ENCODE data around the gene PRPF4.
A peak's percentile ranks its signal among the peaks of the same experiment; 100 is the strongest.
"Not testable (repeated sequence)": the region's sequence is repeated elsewhere in the genome, so short reads cannot be mapped to it uniquely, and the experiment has no call there.

PRPF4 gene

DNA sequence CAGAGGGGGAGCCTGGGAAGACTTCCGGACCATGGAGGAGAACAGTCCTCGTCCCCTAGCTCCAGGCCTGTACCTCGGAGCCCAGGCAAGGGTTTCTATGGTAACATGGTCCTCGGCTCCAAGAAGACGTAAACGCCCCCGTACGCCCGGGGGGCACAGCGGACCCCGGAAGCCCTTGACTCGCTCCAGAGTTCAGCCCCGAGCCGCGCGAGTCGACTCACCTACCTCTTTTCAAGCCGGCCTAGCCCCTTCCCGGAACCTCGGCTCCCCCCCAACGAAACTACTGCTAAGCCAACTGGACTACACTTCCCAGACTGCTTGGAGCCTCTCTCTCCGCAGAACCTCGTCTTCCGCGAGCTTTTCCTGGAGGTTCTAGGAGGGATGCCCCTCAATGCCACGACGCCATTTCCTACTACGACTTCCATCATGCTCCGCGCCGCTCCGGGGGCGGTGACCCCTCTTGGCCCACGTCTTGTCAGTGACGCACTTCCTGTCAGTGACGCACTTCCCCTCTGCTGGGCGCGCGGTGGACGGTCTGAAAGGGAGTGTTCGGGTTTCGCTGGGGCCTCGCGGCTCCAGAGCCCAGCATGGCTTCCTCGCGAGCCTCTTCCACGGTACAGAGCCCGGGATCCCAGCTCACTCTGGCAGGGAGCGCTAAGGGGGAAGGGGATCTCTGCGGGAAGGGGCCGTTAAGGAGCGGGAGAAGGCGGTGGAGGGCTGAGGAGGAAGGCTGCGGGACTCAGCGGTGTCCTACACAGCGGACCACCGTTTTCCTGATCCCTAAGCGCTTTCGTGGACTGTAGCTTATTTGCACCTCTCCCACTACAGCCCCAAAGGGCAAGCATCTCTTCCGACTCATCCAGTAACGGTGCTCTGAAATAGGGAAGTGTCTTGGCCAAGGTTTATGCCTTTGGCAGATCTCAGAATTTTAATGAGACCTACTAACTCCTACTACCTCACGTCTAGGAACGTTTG lies at the start of gene PRPF4, which contains the start of gene CDC26:
Gene PRPF4 (plus strand): TSS at position 502 of the 975 bp plus-strand sequence. CDS start 86 bp downstream, at position 588.
Gene CDC26 (minus strand): TSS at position 416 of the 975 bp plus-strand sequence. CDS start 3,065 bp downstream, outside the sequence.
- no peaks in the 10 kb centered on the region for H3K9me3 ChIP-seq
- peaks cover 29% of the 10 kb centered on the region for H3K4me1 ChIP-seq
- H3K9ac ChIP-seq = peak within 1 kb of the TSS; percentile 92
- H3K27me3 ChIP-seq = no peaks in the 10 kb centered on the region
- TF ChIP-seq Cebpa-rat (IDR thresholded peaks at IDR 0.05) = no peak
- peaks cover 68% of the 10 kb centered on the region for H3K36me3 ChIP-seq
- peak within 1 kb of the TSS; percentile 86 for H3K4me3 ChIP-seq
- H3K4me2 ChIP-seq = peak within 1 kb of the TSS; percentile 88
- peaks cover 30% of the 10 kb centered on the region for H4K20me1 ChIP-seq
- H3K27ac ChIP-seq = peak within 1 kb of the TSS; percentile 92

DNA sequence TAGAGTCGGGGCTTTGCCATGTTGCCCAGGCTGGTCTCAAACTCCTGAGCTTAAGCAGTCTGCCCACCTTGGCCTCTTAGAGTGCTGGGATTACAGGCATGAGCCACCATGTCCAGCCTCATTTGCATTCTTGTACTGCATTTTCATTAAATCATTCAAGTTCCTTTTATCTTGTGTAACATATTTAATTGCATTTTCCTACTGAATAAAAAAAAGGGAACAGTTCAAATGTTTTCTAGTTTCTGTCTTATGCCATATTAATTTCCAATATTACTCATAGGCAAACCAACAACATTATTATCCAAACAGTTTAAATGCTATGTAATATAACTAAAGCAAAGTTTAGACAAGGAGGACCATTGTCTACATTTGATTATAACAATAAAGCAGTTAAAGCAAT lies 48.0 kb upstream of the PRPF4 start:
- Histone ChIP-seq H3K9me3 (no peaks in the 10 kb centered on the region), H3K9ac (no peak overlapping the region), H3K4me3 (no peak overlapping the region), H3K4me1 (peaks cover 25% of the 10 kb centered on the region), H3K4me2 (no peak overlapping the region), H4K20me1 (no peaks in the 10 kb centered on the region; the same call in 1 of the 2 replicates), H3K36me3 (peaks cover 28% of the 10 kb centered on the region), H3K27ac (no peak overlapping the region), H3K27me3 (no peaks in the 10 kb centered on the region)
- TF ChIP-seq Cebpa-rat (IDR thresholded peaks at IDR 0.05) = no peak

DNA sequence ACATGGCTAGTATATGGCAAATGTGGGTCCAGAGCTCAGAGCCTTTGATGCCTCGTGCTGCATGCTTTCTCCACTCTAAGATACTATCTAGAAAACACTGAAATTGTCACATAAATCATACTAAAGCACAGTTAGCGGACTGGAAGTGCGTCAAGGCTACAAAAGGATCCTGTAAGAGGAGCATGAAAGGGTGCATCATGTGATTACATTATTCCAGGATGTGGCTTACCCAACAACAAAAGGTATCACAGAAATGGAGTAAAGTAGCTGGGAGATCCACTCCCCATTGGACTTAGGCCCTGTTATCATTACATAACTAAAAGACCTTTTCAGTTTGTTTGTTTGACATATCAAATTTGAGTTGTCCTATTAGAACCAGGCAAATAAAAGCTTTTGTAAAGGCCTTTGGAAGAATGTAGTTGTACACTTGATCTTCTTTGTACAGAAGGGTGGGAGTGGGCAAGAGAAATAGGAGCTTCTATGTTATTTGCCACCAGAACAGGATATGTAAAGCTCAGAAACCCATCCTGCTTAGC lies 47.3 kb upstream of the PRPF4 start:
- Histone ChIP-seq H3K4me1 (peaks cover 25% of the 10 kb centered on the region), H3K27me3 (no peaks in the 10 kb centered on the region), H3K4me3 (no peak overlapping the region), H4K20me1 (no peaks in the 10 kb centered on the region), H3K36me3 (peaks cover 28% of the 10 kb centered on the region), H3K27ac (no peak overlapping the region), H3K9me3 (no peaks in the 10 kb centered on the region), H3K9ac (no peak overlapping the region), H3K4me2 (no peak overlapping the region)
- no peak for TF ChIP-seq Cebpa-rat (IDR thresholded peaks at IDR 0.05)

DNA sequence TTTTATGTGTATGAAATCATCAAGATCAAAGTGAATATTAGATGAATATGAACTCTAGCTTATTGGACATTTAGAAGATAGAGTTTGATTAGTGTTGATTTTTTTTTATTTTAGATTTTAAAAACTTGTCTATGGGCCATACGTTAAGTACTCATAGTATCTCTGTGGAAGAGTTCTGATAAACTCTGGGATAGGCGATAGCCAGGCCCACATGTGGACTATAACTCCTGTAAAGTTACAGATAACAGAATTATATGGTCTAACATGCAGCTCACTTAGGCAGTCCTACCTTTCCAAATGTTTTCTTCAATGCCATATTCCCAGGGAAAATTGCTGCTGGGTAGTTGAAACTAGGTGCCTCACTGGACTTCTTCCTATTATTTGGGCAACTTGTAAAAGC lies 43.8 kb upstream of the PRPF4 start:
- H3K4me1 ChIP-seq = peaks cover 33% of the 10 kb centered on the region
- peak overlapping the region; percentile 62 for H3K4me2 ChIP-seq
- H3K27ac ChIP-seq = peak overlapping the region; percentile 37; the same call in 1 of the 2 replicates
- no peak overlapping the region for H3K4me3 ChIP-seq
- H3K9me3 ChIP-seq = no peaks in the 10 kb centered on the region
- H3K27me3 ChIP-seq = no peaks in the 10 kb centered on the region
- H3K9ac ChIP-seq = no peak overlapping the region
- TF ChIP-seq Cebpa-rat (IDR thresholded peaks at IDR 0.05) = no peak
- no peaks in the 10 kb centered on the region for H4K20me1 ChIP-seq
- peaks cover 17% of the 10 kb centered on the region for H3K36me3 ChIP-seq

DNA sequence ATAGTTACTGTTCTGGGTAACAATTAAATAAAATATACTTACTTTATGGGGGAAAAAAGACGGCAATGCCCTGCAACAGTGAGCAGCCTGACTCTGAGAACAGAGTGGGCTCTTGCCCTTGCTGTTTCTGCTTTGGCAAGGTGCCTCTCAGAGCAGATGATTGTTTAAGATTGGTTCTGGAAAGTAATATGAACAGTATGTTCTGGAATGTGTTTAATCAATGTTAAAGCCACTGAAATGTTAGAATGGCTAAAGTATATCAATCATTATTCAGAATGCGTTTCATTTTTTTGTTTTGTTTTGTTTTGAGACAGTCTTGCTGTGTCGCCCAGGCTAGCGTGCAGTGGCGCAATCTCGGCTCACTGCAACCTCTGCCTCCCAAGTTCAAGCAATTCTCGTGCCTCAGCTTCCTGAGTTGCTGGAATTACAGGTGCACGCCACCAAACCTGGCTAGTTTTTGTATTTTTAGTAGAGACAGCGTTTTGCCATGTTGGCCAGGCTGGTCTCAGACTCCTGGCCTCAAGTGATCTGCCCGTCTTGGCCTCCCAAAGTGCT lies 39.7 kb upstream of the PRPF4 start:
- not testable (repeated sequence) for H3K9me3 ChIP-seq, H3K4me3 ChIP-seq, H4K20me1 ChIP-seq, H3K36me3 ChIP-seq, H3K27ac ChIP-seq, H3K9ac ChIP-seq, H3K4me2 ChIP-seq, H3K27me3 ChIP-seq
- H3K4me1 ChIP-seq = peaks cover 50% of the 10 kb centered on the region

DNA sequence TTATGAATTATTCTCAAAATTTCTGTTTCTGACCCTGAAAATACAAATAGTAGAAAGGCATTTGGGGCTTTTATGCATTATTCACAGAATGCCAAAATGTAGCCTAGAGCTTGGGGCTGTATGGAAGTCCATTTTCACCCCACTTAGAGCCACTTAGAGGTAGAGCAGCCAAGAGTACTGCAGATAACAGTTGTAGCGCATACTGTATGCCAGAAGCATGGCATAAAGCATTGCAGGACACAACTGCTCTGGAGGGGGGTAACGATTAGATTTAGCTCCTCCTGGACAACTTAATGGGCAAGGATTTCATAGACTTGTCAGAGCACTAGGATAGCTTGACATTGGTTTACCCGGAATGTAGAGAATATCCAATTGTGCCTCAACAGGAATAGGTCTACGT lies 38.4 kb upstream of the PRPF4 start:
- Histone ChIP-seq H4K20me1 (no peaks in the 10 kb centered on the region), H3K27ac (no peak overlapping the region), H3K4me3 (no peak overlapping the region), H3K9me3 (no peaks in the 10 kb centered on the region), H3K9ac (no peak overlapping the region), H3K36me3 (no peaks in the 10 kb centered on the region), H3K4me1 (peaks cover 47% of the 10 kb centered on the region), H3K4me2 (no peak overlapping the region), H3K27me3 (no peaks in the 10 kb centered on the region)
- TF ChIP-seq Cebpa-rat (IDR thresholded peaks at IDR 0.05) = no peak

DNA sequence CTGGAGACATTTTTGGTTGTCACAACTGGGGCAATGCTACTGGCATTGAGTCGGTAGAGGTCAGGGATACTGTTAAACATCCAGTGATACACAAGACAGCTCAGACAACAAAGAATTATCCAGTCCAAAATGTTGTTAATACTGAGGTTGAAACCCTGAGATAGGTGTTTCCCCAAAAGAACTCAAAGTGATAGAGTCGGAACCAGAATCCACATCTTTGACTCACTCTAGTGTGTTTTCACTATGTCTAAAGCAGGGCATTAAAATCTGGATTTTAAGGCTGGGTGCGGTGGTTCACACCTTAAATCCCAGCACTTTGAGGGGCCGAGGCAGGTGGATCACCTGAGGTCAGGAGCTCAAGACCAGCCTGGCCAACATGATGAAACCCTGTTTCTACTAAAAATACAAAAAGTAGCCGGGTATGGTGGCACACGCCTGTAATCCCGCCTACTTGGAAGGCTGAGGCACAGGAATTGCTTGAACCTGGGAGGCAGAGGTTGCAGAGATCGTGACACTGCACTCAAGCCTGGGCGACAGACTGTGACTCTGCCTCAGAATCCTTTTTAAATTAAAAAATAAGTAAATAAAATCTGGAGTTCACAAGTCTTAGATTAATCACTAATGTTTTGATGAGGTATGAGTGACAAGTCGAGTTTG lies 37.1 kb upstream of the PRPF4 start:
- TF ChIP-seq Cebpa-rat (IDR thresholded peaks at IDR 0.05) = no peak
- Histone ChIP-seq H3K36me3 (no peaks in the 10 kb centered on the region), H3K27ac (no peak overlapping the region), H3K27me3 (no peaks in the 10 kb centered on the region), H3K9me3 (no peaks in the 10 kb centered on the region), H3K9ac (no peak overlapping the region), H3K4me2 (peak overlapping the region; percentile 61), H3K4me3 (no peak overlapping the region), H3K4me1 (peaks cover 47% of the 10 kb centered on the region), H4K20me1 (no peaks in the 10 kb centered on the region)

DNA sequence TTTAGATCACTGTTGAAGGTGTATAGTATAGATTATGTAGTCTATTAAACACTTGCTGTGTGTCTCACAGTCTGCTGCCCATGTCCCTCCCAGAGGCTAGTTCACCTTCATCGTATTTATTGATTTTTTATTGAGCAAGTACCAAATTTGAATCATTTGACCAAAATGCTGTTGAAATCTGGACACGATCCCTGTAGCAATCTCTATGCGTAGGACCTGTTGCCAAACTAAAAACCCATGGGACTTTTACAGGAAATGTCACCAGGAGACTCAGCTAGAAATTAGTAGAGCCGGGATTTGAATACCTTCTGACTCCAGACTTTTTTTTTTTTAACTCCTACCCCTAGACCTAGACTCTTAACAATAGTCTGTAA lies 36.6 kb upstream of the PRPF4 start:
- Histone ChIP-seq H3K27me3 (no peaks in the 10 kb centered on the region), H3K9me3 (no peaks in the 10 kb centered on the region), H3K9ac (0 out of 2 replicates have a peak overlapping the region, but pooled peaks have one; percentile 12), H3K4me3 (no peak overlapping the region), H3K36me3 (no peaks in the 10 kb centered on the region), H3K4me1 (peaks cover 47% of the 10 kb centered on the region), H3K27ac (no peak overlapping the region), H3K4me2 (peak overlapping the region; percentile 61), H4K20me1 (no peaks in the 10 kb centered on the region)
- no peak for TF ChIP-seq Cebpa-rat (IDR thresholded peaks at IDR 0.05)

DNA sequence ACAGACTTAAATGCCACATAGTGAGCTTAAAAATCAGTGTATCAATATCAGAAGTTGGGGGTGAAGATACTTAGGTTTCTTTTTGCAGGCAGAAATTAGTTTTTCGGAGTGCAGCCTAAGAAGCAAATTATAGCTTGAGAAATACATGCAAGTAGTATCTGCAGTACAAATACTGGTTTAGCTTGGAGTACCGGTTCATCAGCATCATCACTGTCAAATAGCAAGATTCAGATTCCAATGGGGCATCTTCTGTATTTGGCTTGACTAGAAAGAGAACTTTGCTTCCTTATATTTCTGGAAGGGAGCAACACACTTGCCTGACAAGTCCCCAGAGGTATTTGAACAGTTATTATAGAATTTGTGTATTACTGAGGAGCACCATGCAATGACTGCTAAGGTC lies 34.3 kb upstream of the PRPF4 start:
- no peak for TF ChIP-seq Cebpa-rat (IDR thresholded peaks at IDR 0.05)
- Histone ChIP-seq H3K27me3 (no peaks in the 10 kb centered on the region), H3K4me1 (peaks cover 38% of the 10 kb centered on the region), H3K9ac (no peak overlapping the region), H3K4me3 (no peak overlapping the region), H3K27ac (no peak overlapping the region), H3K9me3 (no peaks in the 10 kb centered on the region), H3K36me3 (no peaks in the 10 kb centered on the region), H4K20me1 (no peaks in the 10 kb centered on the region), H3K4me2 (no peak overlapping the region)
